WTC11 (cell line): Measurements from ENCODE around the gene RAB11B. TPM values are rescaled to one million over a fixed set of nuclear protein-coding genes. Genes with fewer than 3 reads are reported as not detected.

Experiments
- ATAC-seq: fragments of 200-7000 bp; cut with Tn5 transposase; 2 replicates; pipeline ENCODE4 v1.10.0; 2021; ENCODE audit warnings: mild to moderate bottlenecking, moderate library complexity
- Bru-seq: library from RNA; stranded (reverse); fragments of 400-500 nt; gene quantifications from one replicate; lab custom pipeline; 2021; lab: Mats Ljungman, UMichigan
- CTCF ChIA-PET: fragments of 300-600 bp; sonication (Branson Sonifier 250); formaldehyde crosslinking; loops from one replicate; lab custom pipeline; 2021; ENCODE audit warnings: antibody characterized with exemption; lab: Charles Lee
- POLR2A ChIA-PET: fragments of 350-600 bp; sonication (Branson Sonifier 250); formaldehyde crosslinking; loops from one replicate; lab custom pipeline; 2021; ENCODE audit warnings: antibody characterized with exemption; lab: Charles Lee
- DNase-seq: peaks from one replicate; pipeline ENCODE4 v3.0.0; 2021; ENCODE audit warnings: low spot score
- H3K27ac Mint-ChIP-seq: 2 replicates; pipeline ENCODE4 v1.8.0; 2021; ENCODE audit warnings: mixed read lengths
- H3K27me3 Mint-ChIP-seq: 2 replicates; pipeline ENCODE4 v1.8.0; 2021; ENCODE audit warnings: low read depth, mild to moderate bottlenecking, moderate library complexity, mixed read lengths
- H3K36me3 Mint-ChIP-seq: 2 replicates; pipeline ENCODE4 v1.8.0; 2021; ENCODE audit warnings: mixed read lengths
- H3K4me1 Mint-ChIP-seq: 2 replicates; pipeline ENCODE4 v1.8.0; 2022; ENCODE audit warnings: mixed read lengths
- H3K4me3 Mint-ChIP-seq: 2 replicates; pipeline ENCODE4 v1.8.0; 2021; ENCODE audit warnings: mild to moderate bottlenecking, moderate library complexity, mixed read lengths
- H3K9me3 Mint-ChIP-seq: 2 replicates; pipeline ENCODE4 v1.8.0; 2021; ENCODE audit warnings: mixed read lengths
- CBFB ChIP-seq: sonication (generic); formaldehyde crosslinking; IDR thresholded peaks from 2 replicates; pipeline ENCODE4 v1.8.1; 2022; ENCODE audit warnings: mild to moderate bottlenecking, low read depth, missing genetic modification reagents
- CREM ChIP-seq: sonication (generic); formaldehyde crosslinking; IDR thresholded peaks from 2 replicates; pipeline ENCODE4 v1.8.1; 2022; ENCODE audit warnings: mild to moderate bottlenecking, missing genetic modification reagents, moderate library complexity
- E2F1 ChIP-seq: sonication (generic); formaldehyde crosslinking; IDR thresholded peaks from 2 replicates; pipeline ENCODE4 v1.8.0; 2022; ENCODE audit warnings: mild to moderate bottlenecking, missing genetic modification reagents
- E2F5 ChIP-seq: sonication (generic); formaldehyde crosslinking; IDR thresholded peaks from 2 replicates; pipeline ENCODE4 v1.8.1; 2022; ENCODE audit warnings: mild to moderate bottlenecking, moderate library complexity, missing genetic modification reagents
- ELF4 ChIP-seq: sonication (generic); formaldehyde crosslinking; IDR thresholded peaks from 2 replicates; pipeline ENCODE4 v1.8.1; 2022; ENCODE audit warnings: low read depth, mild to moderate bottlenecking, moderate library complexity, missing genetic modification reagents
- ETV6 ChIP-seq: sonication (generic); formaldehyde crosslinking; IDR thresholded peaks from 2 replicates; pipeline ENCODE4 v1.8.1; 2022; ENCODE audit warnings: mild to moderate bottlenecking, missing genetic modification reagents
- FOXK1 ChIP-seq: sonication (generic); formaldehyde crosslinking; IDR thresholded peaks from 2 replicates; pipeline ENCODE4 v1.8.0; 2022; ENCODE audit warnings: mild to moderate bottlenecking, moderate library complexity, missing genetic modification reagents
- FOXP1 ChIP-seq: sonication (generic); formaldehyde crosslinking; IDR thresholded peaks from 2 replicates; pipeline ENCODE4 v1.8.0; 2022; ENCODE audit warnings: missing genetic modification reagents, mild to moderate bottlenecking, moderate library complexity, borderline replicate concordance
- HMGA2 ChIP-seq: fragments of 250-450 bp; sonication (Bioruptor Pico); IDR thresholded peaks from 2 replicates; pipeline ENCODE4 v1.4.0; 2021; ENCODE audit warnings: mild to moderate bottlenecking, moderate library complexity
- HMGXB4 ChIP-seq: sonication (generic); formaldehyde crosslinking; IDR thresholded peaks from 2 replicates; pipeline ENCODE4 v1.8.1; 2023; ENCODE audit warnings: mild to moderate bottlenecking, moderate library complexity, missing genetic modification reagents
- MAX ChIP-seq: sonication (generic); formaldehyde crosslinking; IDR thresholded peaks from 2 replicates; pipeline ENCODE4 v1.8.0; 2022; ENCODE audit warnings: mild to moderate bottlenecking, missing genetic modification reagents
- MYBL2 ChIP-seq: sonication (generic); formaldehyde crosslinking; IDR thresholded peaks from 2 replicates; pipeline ENCODE4 v1.8.1; 2023; ENCODE audit warnings: mild to moderate bottlenecking, moderate library complexity, missing genetic modification reagents
- NFYB ChIP-seq: sonication (generic); formaldehyde crosslinking; conservative IDR thresholded peaks from 2 replicates; pipeline ENCODE4 v1.8.0; 2022; ENCODE audit warnings: low read depth, missing genetic modification reagents
- NR1H2 ChIP-seq: sonication (generic); formaldehyde crosslinking; IDR thresholded peaks from 2 replicates; pipeline ENCODE4 v1.9.0; 2021; ENCODE audit warnings: mild to moderate bottlenecking, moderate library complexity, missing genetic modification reagents
- NR3C1 ChIP-seq: sonication (generic); formaldehyde crosslinking; conservative IDR thresholded peaks from 2 replicates; pipeline ENCODE4 v1.8.1; 2023; ENCODE audit warnings: low read depth, mild to moderate bottlenecking, missing genetic modification reagents
- SMAD3 ChIP-seq: sonication (generic); formaldehyde crosslinking; IDR thresholded peaks from 2 replicates; pipeline ENCODE4 v1.8.0; 2022; ENCODE audit warnings: missing genetic modification reagents, mild to moderate bottlenecking, borderline replicate concordance
- SP1 ChIP-seq: sonication (generic); formaldehyde crosslinking; conservative IDR thresholded peaks from 2 replicates; pipeline ENCODE4 v1.8.1; 2022; ENCODE audit warnings: missing genetic modification reagents
- USF2 ChIP-seq: sonication (generic); formaldehyde crosslinking; IDR thresholded peaks from 2 replicates; pipeline ENCODE4 v1.8.1; 2023; ENCODE audit warnings: mild to moderate bottlenecking, missing genetic modification reagents, moderate library complexity
- ZNF138 ChIP-seq: sonication (generic); formaldehyde crosslinking; conservative IDR thresholded peaks from 2 replicates; pipeline ENCODE4 v1.8.1; 2022; ENCODE audit warnings: mild to moderate bottlenecking, moderate library complexity, missing genetic modification reagents
- ZNF219 ChIP-seq: sonication (generic); formaldehyde crosslinking; IDR thresholded peaks from 2 replicates; pipeline ENCODE4 v1.8.0; 2023; ENCODE audit warnings: missing genetic modification reagents, mild to moderate bottlenecking, borderline replicate concordance
- ZNF232 ChIP-seq: sonication (generic); formaldehyde crosslinking; IDR thresholded peaks from 2 replicates; pipeline ENCODE4 v1.8.0; 2022; ENCODE audit warnings: mild to moderate bottlenecking, missing genetic modification reagents
- long read RNA-seq, 3 experiments: library from RNA in 1 of 3; library from capped mRNA in 1 of 3; library from polyadenylated mRNA in 1 of 3; unstranded in 2 of 3; stranded (forward) in 1 of 3; transcript quantifications; one replicate each; pipeline ENCODE4 v2.0.0, GENCODE V29; 2021
- total RNA-seq: library from RNA; stranded (reverse); gene quantifications from 3 replicates; pipeline ENCODE4 v1.2.3, GENCODE V29; 2021
- TF ChIP-seq, protein P1 (sequence below): sonication (generic); formaldehyde crosslinking; IDR thresholded peaks from 2 replicates; pipeline ENCODE4 v1.8.1; 2022; ENCODE audit warnings: low read depth, missing genetic modification reagents, borderline replicate concordance
- TF ChIP-seq, protein P2 (sequence below): sonication (generic); formaldehyde crosslinking; IDR thresholded peaks from 2 replicates; pipeline ENCODE4 v1.8.1; 2022; ENCODE audit warnings: low read depth, mild to moderate bottlenecking, moderate library complexity, missing genetic modification reagents, borderline replicate concordance
- TF ChIP-seq, protein P3 (sequence below): fragments of 250-450 bp; sonication (Bioruptor Pico); IDR thresholded peaks from 2 replicates; pipeline ENCODE4 v1.8.0; 2021; ENCODE audit warnings: mild to moderate bottlenecking

RAB11B gene
- total RNA-seq (108 to 127 TPM (median 120 TPM) in 3 replicates), Bru-seq, nascent RNA (percentile 59 among the genes with signal in this experiment)
- long read RNA-seq, experiment 1, transcript RAB11B-201 (5 exons, 1,751 nt), result major isoform, 515 of 618 reads
- long read RNA-seq, experiment 1, transcript RAB11B-202 (4 exons, 894 nt), result minor isoform, 66 of 618 reads
- long read RNA-seq, experiment 1, partial matches to known transcripts, result 13 of 618 reads
- long read RNA-seq, experiment 1, other reads (novel, unspliced or antisense), result 21 of 618 reads
- long read RNA-seq, experiment 2, transcript RAB11B-201 (5 exons, 1,751 nt), result major isoform, 91 of 147 reads
- long read RNA-seq, experiment 2, transcript RAB11B-202 (4 exons, 894 nt), result minor isoform, 5 of 147 reads
- long read RNA-seq, experiment 2, partial matches to known transcripts, result 16 of 147 reads
- long read RNA-seq, experiment 2, other reads (novel, unspliced or antisense), result 35 of 147 reads
- long read RNA-seq, experiment 3, transcript RAB11B-201 (5 exons, 1,751 nt), result major isoform, 207 of 216 reads
- long read RNA-seq, experiment 3, partial matches to known transcripts, result 5 of 216 reads
- long read RNA-seq, experiment 3, other reads (novel, unspliced or antisense), result 3 of 216 reads

DNA sequence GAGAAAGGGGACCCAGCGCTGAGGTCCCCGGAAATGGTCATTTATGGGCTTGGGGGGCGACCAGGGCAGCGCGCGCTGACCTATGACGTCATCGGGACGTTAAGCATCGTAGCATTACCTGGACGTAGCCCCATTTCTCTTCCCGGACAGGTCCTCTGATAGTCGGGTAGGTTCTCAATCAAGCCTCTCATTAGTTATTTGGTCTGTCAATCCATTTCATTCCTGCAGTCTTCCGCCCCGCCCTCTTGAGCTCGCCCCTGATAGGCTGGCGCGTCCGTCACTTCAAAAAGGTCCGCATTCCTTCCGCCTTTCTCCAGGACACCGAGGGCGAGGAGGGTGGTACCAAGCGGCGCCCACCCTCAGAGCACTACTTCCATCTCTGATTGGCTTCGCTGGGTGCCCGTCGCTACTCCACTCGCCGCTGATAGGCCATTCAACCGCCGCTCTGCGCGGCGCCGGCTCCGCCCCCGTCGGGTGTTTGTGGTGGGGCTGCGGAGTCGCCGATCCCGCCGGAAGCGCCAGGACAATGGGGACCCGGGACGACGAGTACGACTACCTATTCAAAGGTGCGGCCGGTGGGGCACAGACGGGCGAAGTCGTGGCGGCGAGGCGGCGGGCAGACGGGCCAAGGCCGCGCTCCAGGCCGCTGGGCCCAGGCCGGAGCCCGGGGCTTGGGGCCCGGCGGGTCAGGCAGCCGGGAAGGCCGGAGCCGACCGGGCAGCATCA, at the start of gene RAB11B:
TSS of gene RAB11B (plus strand) at position 470 of the 726 bp plus-strand sequence. CDS start at position 527, 57 bp downstream.
- ChIA-PET CTCF (interaction anchor here (0.6 to 4.2 kb wide), 18 partner anchors 19 to 536 kb away, joined by 3 to 47 read pairs (median 5); partner anchors contain the start of genes MARCHF2, SNAPC2 and ZNF414), POLR2A (interaction anchor here (0.7 to 2.2 kb wide), 8 partner anchors 23 to 136 kb away, joined by 3 to 12 read pairs (median 4); partner anchors contain the start of genes ANGPTL4 and ZNF414)
- Mint-ChIP-seq H3K27ac (peak within 1 kb of the TSS; percentile 97), H3K4me1 (peaks cover 16% of the 10 kb centered on the region), H3K9me3 (peaks cover 21% of the 10 kb centered on the region), H3K36me3 (peaks cover 20% of the 10 kb centered on the region), H3K27me3 (no peaks in the 10 kb centered on the region), H3K4me3 (peak within 1 kb of the TSS; percentile 89)
- DNase-seq (peak; percentile 99), ATAC-seq (peak; percentile 95)
- TF ChIP-seq HMGA2 (CRISPR knock-in tag), result peak; percentile 41; the same call in 1 of the 2 replicates
- peak; percentile 87 for TF ChIP-seq SP1 (CRISPR knock-in tag)
- TF ChIP-seq USF2, result peak; percentile 14; the same call in 1 of the 2 replicates
- no peak for TF ChIP-seq SMAD3 (CRISPR knock-in tag)
- peak; percentile 79; the same call in 1 of the 2 replicates for TF ChIP-seq HMGXB4 (CRISPR knock-in tag)
- TF ChIP-seq ZNF232 (CRISPR knock-in tag), result 0 out of 2 replicates have a peak, but pooled peaks have one; percentile 39
- TF ChIP-seq FOXK1 (CRISPR knock-in tag), result peak; percentile 52
- no peak for TF ChIP-seq E2F1
- TF ChIP-seq NR3C1 (CRISPR knock-in tag), result no peak
- TF ChIP-seq, protein P1, sequence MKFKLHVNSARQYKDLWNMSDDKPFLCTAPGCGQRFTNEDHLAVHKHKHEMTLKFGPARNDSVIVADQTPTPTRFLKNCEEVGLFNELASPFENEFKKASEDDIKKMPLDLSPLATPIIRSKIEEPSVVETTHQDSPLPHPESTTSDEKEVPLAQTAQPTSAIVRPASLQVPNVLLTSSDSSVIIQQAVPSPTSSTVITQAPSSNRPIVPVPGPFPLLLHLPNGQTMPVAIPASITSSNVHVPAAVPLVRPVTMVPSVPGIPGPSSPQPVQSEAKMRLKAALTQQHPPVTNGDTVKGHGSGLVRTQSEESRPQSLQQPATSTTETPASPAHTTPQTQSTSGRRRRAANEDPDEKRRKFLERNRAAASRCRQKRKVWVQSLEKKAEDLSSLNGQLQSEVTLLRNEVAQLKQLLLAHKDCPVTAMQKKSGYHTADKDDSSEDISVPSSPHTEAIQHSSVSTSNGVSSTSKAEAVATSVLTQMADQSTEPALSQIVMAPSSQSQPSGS (CRISPR knock-in tag), result no peak
- no peak for TF ChIP-seq NR1H2 (CRISPR knock-in tag)
- no peak for TF ChIP-seq ETV6 (CRISPR knock-in tag)
- peak; percentile 92 for TF ChIP-seq CREM (CRISPR knock-in tag)
- TF ChIP-seq ELF4 (CRISPR knock-in tag), result peak; percentile 76; the same call in 1 of the 2 replicates
- TF ChIP-seq, protein P2, sequence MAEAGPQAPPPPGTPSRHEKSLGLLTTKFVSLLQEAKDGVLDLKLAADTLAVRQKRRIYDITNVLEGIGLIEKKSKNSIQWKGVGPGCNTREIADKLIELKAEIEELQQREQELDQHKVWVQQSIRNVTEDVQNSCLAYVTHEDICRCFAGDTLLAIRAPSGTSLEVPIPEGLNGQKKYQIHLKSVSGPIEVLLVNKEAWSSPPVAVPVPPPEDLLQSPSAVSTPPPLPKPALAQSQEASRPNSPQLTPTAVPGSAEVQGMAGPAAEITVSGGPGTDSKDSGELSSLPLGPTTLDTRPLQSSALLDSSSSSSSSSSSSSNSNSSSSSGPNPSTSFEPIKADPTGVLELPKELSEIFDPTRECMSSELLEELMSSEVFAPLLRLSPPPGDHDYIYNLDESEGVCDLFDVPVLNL (CRISPR knock-in tag), result no peak
- TF ChIP-seq CBFB, result 0 out of 2 replicates have a peak, but pooled peaks have one; percentile 23
- TF ChIP-seq ZNF219, result no peak
- peak; percentile 58; the same call in 1 of the 2 replicates for TF ChIP-seq MAX (CRISPR knock-in tag)
- peak; percentile 75; the same call in 1 of the 2 replicates for TF ChIP-seq FOXP1
- peak; percentile 53; the same call in 1 of the 2 replicates for TF ChIP-seq MYBL2 (CRISPR knock-in tag)
- no peak for TF ChIP-seq ZNF138 (CRISPR knock-in tag)
- TF ChIP-seq, protein P3, sequence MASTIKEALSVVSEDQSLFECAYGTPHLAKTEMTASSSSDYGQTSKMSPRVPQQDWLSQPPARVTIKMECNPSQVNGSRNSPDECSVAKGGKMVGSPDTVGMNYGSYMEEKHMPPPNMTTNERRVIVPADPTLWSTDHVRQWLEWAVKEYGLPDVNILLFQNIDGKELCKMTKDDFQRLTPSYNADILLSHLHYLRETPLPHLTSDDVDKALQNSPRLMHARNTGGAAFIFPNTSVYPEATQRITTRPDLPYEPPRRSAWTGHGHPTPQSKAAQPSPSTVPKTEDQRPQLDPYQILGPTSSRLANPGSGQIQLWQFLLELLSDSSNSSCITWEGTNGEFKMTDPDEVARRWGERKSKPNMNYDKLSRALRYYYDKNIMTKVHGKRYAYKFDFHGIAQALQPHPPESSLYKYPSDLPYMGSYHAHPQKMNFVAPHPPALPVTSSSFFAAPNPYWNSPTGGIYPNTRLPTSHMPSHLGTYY, result no peak
- peak; percentile 66; the same call in 1 of the 2 replicates for TF ChIP-seq E2F5 (CRISPR knock-in tag)
- TF ChIP-seq NFYB (CRISPR knock-in tag), result peak; percentile 100
